GM12892 (cell line): ENCODE data around the gene ENTPD7.

Source experiments
- POLR2A ChIP-seq: IDR thresholded peaks from 2 replicates; pipeline ENCODE4 v1.6.1; 2011; ENCODE audit warnings: low read depth, low read length, control low read depth
- POLR2AphosphoS5 ChIP-seq: IDR thresholded peaks from 2 replicates; pipeline ENCODE4 v1.6.1; 2011; ENCODE audit warnings: low read depth, low read length, control low read depth

GRCh38 chr10:99732033-99732842, 72.9 kb downstream of the ENTPD7 start, which contains the start of the genes COX15 and CUTC:
- peak; percentile 92 for TF ChIP-seq POLR2A
- peak; percentile 91 for TF ChIP-seq POLR2AphosphoS5
